NT2/D1 (cell line): ENCODE results near the gene TCEAL2.

Experiments used
- DNase-seq: peaks from one replicate; pipeline ENCODE4 v3.0.0-alpha.2; 2011; ENCODE audit warnings: low read depth, low spot score
- H3K27me3 ChIP-seq: 2 replicates; pipeline ENCODE4 v1.6.0; 2011; ENCODE audit warnings: mild to moderate bottlenecking; ENCODE audit not compliant: insufficient read length, insufficient read depth
- H3K36me3 ChIP-seq: 2 replicates; pipeline ENCODE4 v1.6.1; 2011; ENCODE audit warnings: mild to moderate bottlenecking, low read length, mixed read lengths; ENCODE audit not compliant: insufficient read depth, insufficient read length
- H3K4me1 ChIP-seq: 2 replicates; pipeline ENCODE4 v1.5.1; 2011; ENCODE audit not compliant: insufficient read depth, insufficient read length
- H3K4me3 ChIP-seq: 2 replicates; pipeline ENCODE4 v1.5.1; 2011; ENCODE audit warnings: low read depth; ENCODE audit not compliant: insufficient read length
- H3K9ac ChIP-seq: 2 replicates; pipeline ENCODE4 v1.6.0; 2011; ENCODE audit warnings: low read depth; ENCODE audit not compliant: insufficient read length
- H3K9me3 ChIP-seq: 2 replicates; pipeline ENCODE4 v1.5.1; 2011; ENCODE audit warnings: mild to moderate bottlenecking, low read length; ENCODE audit not compliant: insufficient read depth
- SUZ12 ChIP-seq: IDR thresholded peaks from 2 replicates; pipeline ENCODE4 v1.6.1; 2011; ENCODE audit not compliant: insufficient read length, insufficient read depth; ENCODE audit errors: extremely low read depth
- YY1 ChIP-seq: IDR thresholded peaks from 2 replicates; pipeline ENCODE4 v1.6.1; 2011; ENCODE audit not compliant: insufficient read length, insufficient read depth
- ZNF274 ChIP-seq: IDR thresholded peaks from 2 replicates; pipeline ENCODE4 v1.6.1; 2011; ENCODE audit warnings: mild to moderate bottlenecking, low read depth, low read length

Gene TCEAL2

GRCh38 chrX:102155806-102156179 lies 30.3 kb downstream of the TCEAL2 start, which contains the start of gene BEX5:
Gene BEX5 (minus strand): TSS chrX:102155977. CDS start chrX:102154265, 1,712 bp downstream.
- H3K9me3 ChIP-seq = no peaks in the 10 kb centered on the region
- peak within 1 kb of the TSS; percentile 67 for H3K9ac ChIP-seq
- peak within 1 kb of the TSS; percentile 65 for H3K4me3 ChIP-seq
- TF ChIP-seq YY1 (no peak), SUZ12 (no peak), ZNF274 (no peak)
- H3K36me3 ChIP-seq = no peaks in the 10 kb centered on the region
- DNase-seq = peak; percentile 58
- H3K27me3 ChIP-seq = peaks cover 8% of the 10 kb centered on the region
- no peaks in the 10 kb centered on the region for H3K4me1 ChIP-seq
